ENCODE results near the gene OR5H2. TPM values are rescaled to one million over a fixed set of nuclear protein-coding genes. Genes with fewer than 3 reads are reported as not detected.
A peak's percentile ranks its signal among the peaks of the same experiment; 100 is the strongest.

The OR5H2 gene
- total RNA-seq, 2 experiments from 2014 or later: not detected

- Mint-ChIP-seq H3K36me3 (ENCODE audit: low read depth) (no peaks in the 10 kb centered on the region), H3K27me3 (peaks cover 11% of the 10 kb centered on the region), H3K4me3 (no peak overlapping the region), H3K27ac (no peak overlapping the region), H3K4me1 (no peaks in the 10 kb centered on the region), H3K9me3 (no peaks in the 10 kb centered on the region)
- DNase-seq: no peak
- ChIA-PET CTCF (interaction anchor here (1.0 to 1.3 kb wide), 2 partner anchors 10 kb away, joined by 3 read pairs; no protein-coding TSS in a partner anchor), POLR2A (no interaction called here)
Measured at GRCh38 chr3:98291332-98291957, 9.1 kb downstream of the OR5H2 start.

- H3K36me3 Mint-ChIP-seq (ENCODE audit: low read depth): no peaks in the 10 kb centered on the region
- peaks cover 5% of the 10 kb centered on the region for H3K4me1 Mint-ChIP-seq
Measured at GRCh38 chr3:98322101-98322500, 39.8 kb downstream of the OR5H2 start.

GRCh38 chr3:98322686-98323085, 40.4 kb downstream of the OR5H2 start:
- Mint-ChIP-seq H3K9me3 (no peaks in the 10 kb centered on the region), H3K4me3 (no peak overlapping the region), H3K4me1 (peaks cover 11% of the 10 kb centered on the region), H3K36me3 (ENCODE audit: low read depth) (no peaks in the 10 kb centered on the region), H3K27me3 (peaks cover 21% of the 10 kb centered on the region), H3K27ac (no peak overlapping the region)
- DNase-seq: no peak
- CTCF ChIA-PET: no interaction called here
- POLR2A ChIA-PET: no interaction called here

More at GRCh38 chr3:98322101-98322500, 39.8 kb downstream of the OR5H2 start:
- H3K27me3 Mint-ChIP-seq: peaks cover 21% of the 10 kb centered on the region
- H3K9me3 Mint-ChIP-seq: no peaks in the 10 kb centered on the region
- ChIA-PET POLR2A (no interaction called here), CTCF (no interaction called here)
- no peak overlapping the region for H3K27ac Mint-ChIP-seq
- no peak for DNase-seq
- H3K4me3 Mint-ChIP-seq: no peak overlapping the region

DNA sequence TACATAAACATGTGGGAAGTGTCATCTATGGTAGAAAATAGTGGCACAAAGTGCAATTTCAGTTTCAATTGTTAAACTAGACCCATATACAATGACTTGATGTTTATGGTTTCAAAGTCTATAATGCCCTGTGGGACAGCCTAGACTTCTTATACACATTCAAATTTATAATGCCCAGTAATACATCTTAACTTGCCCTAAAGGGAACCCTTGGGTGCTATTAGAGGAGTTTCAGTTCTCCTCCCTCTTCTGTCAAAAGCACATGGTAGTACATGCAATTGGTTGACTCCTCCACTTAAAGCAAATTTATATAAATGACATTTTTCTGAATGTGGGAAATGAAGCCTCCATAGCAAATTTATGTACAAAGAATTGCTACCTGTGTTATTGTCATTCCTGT, 41.1 kb downstream of the OR5H2 start:
- CTCF ChIA-PET: no interaction called here
- POLR2A ChIA-PET: no interaction called here
- H3K4me3 Mint-ChIP-seq: no peak overlapping the region
- peaks cover 16% of the 10 kb centered on the region for H3K4me1 Mint-ChIP-seq
- no peaks in the 10 kb centered on the region for H3K9me3 Mint-ChIP-seq
- no peak for DNase-seq
- H3K27ac Mint-ChIP-seq: no peak overlapping the region
- no peaks in the 10 kb centered on the region for H3K36me3 Mint-ChIP-seq (ENCODE audit: low read depth)
- peaks cover 21% of the 10 kb centered on the region for H3K27me3 Mint-ChIP-seq

DNA sequence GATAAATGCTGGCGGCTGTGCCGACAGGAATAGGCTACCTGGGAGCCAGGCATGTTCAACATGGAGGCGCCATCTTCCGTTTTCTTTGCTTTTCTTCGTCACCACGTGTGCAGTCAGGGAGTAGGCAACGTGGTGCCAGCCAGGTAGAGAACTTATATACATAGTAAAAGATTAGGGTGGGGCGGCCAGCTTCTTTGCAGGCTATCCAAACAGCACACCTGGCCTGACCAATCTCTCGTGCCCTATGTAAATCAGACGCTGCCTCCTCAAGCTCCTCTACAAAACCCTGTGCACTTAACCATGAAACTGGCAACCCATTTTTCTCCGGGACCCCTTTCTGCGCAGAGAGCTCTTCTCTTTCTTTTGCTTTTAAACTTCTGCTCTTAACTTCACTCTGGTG, 42.8 kb downstream of the OR5H2 start:
- Mint-ChIP-seq H3K27ac (no peak overlapping the region), H3K4me1 (peaks cover 19% of the 10 kb centered on the region), H3K9me3 (no peaks in the 10 kb centered on the region), H3K4me3 (no peak overlapping the region), H3K27me3 (peaks cover 21% of the 10 kb centered on the region), H3K36me3 (ENCODE audit: low read depth) (no peaks in the 10 kb centered on the region)
- CTCF ChIA-PET: interaction anchor here (1.0 to 1.1 kb wide), 3 partner anchors 10 to 288 kb away, joined by 3 read pairs; no protein-coding TSS in a partner anchor
- DNase-seq: no peak
- POLR2A ChIA-PET: no interaction called here

GRCh38 chr3:98326105-98326893, 44.0 kb downstream of the OR5H2 start:
- H3K36me3 Mint-ChIP-seq (ENCODE audit: low read depth): no peaks in the 10 kb centered on the region
- no peak overlapping the region for H3K27ac Mint-ChIP-seq
- CTCF ChIA-PET: interaction anchor here (1.0 to 1.2 kb wide), 2 partner anchors 276 to 287 kb away, joined by 3 to 5 read pairs; no protein-coding TSS in a partner anchor
- POLR2A ChIA-PET: no interaction called here
- H3K4me3 Mint-ChIP-seq: no peak overlapping the region
- no peaks in the 10 kb centered on the region for H3K9me3 Mint-ChIP-seq
- H3K27me3 Mint-ChIP-seq: peaks cover 32% of the 10 kb centered on the region
- H3K4me1 Mint-ChIP-seq: peaks cover 19% of the 10 kb centered on the region
- no peak for DNase-seq

DNA sequence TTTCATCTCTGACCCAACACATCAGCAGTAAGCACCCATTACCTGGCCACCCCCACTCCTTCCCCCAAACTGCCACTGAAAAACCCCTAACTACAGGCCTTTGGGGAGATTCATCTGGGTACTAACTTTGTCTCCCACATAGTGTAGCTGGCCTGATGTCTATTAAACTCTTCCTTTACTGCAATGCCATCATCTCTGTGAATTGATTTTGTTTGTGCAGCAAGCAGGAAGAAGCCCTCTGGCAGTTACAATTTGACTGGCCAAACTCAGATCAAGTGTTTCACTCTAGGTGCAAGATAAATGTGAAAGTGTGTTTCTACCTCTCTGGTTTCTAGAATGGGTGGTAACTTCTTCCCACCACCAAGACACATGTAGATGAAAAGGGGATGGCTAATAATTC, 44.6 kb downstream of the OR5H2 start:
- H3K27ac Mint-ChIP-seq: no peak overlapping the region
- no peak overlapping the region for H3K4me3 Mint-ChIP-seq
- POLR2A ChIA-PET: no interaction called here
- DNase-seq: no peak
- peaks cover 38% of the 10 kb centered on the region for H3K27me3 Mint-ChIP-seq
- H3K4me1 Mint-ChIP-seq: peaks cover 19% of the 10 kb centered on the region
- no peaks in the 10 kb centered on the region for H3K9me3 Mint-ChIP-seq
- H3K36me3 Mint-ChIP-seq (ENCODE audit: low read depth): no peaks in the 10 kb centered on the region
- CTCF ChIA-PET: interaction anchor here (1.2 kb wide), 1 partner anchor 288 kb away, joined by 5 read pairs; no protein-coding TSS in a partner anchor

- no peak overlapping the region for H3K27ac Mint-ChIP-seq
- H3K4me1 Mint-ChIP-seq: peaks cover 19% of the 10 kb centered on the region
- H3K9me3 Mint-ChIP-seq: no peaks in the 10 kb centered on the region
- CTCF ChIA-PET: interaction anchor here (0.8 to 2.2 kb wide), 8 partner anchors 13 to 497 kb away, joined by 3 to 8 read pairs (median 4); no protein-coding TSS in a partner anchor
- no peaks in the 10 kb centered on the region for H3K36me3 Mint-ChIP-seq (ENCODE audit: low read depth)
- POLR2A ChIA-PET: no interaction called here
- DNase-seq: no peak
- no peak overlapping the region for H3K4me3 Mint-ChIP-seq
- peaks cover 46% of the 10 kb centered on the region for H3K27me3 Mint-ChIP-seq
Measured at GRCh38 chr3:98328933-98329332, 46.6 kb downstream of the OR5H2 start.

DNA sequence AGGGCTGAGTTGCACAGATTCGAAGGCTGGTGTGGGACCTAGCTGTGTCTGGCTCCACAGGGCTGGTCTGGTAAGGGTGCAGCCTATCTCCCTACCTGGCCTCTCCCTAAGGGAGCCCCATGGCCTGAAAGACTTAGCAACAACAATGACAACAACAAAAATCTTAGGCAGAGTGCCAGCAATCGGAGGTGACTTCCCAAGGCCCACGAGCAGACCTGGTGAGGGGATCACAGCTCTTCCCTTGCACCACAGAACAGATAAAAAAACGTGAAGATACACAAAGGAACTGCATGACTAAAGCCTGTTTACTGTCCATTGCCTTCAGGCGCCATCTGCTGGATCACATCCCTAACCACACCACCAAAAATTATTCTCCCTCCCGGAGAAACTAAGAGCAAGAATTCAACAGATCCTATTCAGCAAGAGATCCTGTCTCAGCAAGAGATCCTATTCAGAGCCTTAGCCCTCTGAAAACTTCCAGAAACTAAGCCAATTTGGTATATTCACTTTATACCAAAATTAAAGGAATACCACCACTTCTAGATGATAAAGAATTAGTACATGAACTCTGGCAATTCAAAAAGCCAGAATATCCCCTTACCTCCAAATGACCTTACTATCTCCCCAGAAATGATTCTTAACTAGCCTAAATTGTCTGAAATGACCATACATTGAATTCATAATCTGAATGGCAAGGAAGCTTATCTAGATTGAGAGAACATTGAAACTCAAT, 47.3 kb downstream of the OR5H2 start:
- peak; percentile 60 for DNase-seq
- POLR2A ChIA-PET: no interaction called here
- CTCF ChIA-PET: interaction anchor here (0.8 to 2.2 kb wide), 11 partner anchors 10 to 828 kb away, joined by 3 to 8 read pairs (median 4); no protein-coding TSS in a partner anchor
- H3K4me1 Mint-ChIP-seq: peaks cover 22% of the 10 kb centered on the region
- peaks cover 51% of the 10 kb centered on the region for H3K27me3 Mint-ChIP-seq
- no peak overlapping the region for H3K4me3 Mint-ChIP-seq
- no peaks in the 10 kb centered on the region for H3K36me3 Mint-ChIP-seq (ENCODE audit: low read depth)
- no peaks in the 10 kb centered on the region for H3K9me3 Mint-ChIP-seq
- H3K27ac Mint-ChIP-seq: no peak overlapping the region

- no peaks in the 10 kb centered on the region for H3K36me3 Mint-ChIP-seq (ENCODE audit: low read depth)
- peaks cover 22% of the 10 kb centered on the region for H3K4me1 Mint-ChIP-seq
- CTCF ChIA-PET: interaction anchor here (1.7 kb wide), 1 partner anchor 292 kb away, joined by 5 read pairs; no protein-coding TSS in a partner anchor
- no peak overlapping the region for H3K4me3 Mint-ChIP-seq
- DNase-seq: no peak
- H3K27ac Mint-ChIP-seq: no peak overlapping the region
- H3K9me3 Mint-ChIP-seq: no peaks in the 10 kb centered on the region
- POLR2A ChIA-PET: no interaction called here
- H3K27me3 Mint-ChIP-seq: peaks cover 49% of the 10 kb centered on the region
Measured at GRCh38 chr3:98331329-98331728, 49.0 kb downstream of the OR5H2 start.
